ENCODE results near the gene VTCN1.

The VTCN1 gene

DNA sequence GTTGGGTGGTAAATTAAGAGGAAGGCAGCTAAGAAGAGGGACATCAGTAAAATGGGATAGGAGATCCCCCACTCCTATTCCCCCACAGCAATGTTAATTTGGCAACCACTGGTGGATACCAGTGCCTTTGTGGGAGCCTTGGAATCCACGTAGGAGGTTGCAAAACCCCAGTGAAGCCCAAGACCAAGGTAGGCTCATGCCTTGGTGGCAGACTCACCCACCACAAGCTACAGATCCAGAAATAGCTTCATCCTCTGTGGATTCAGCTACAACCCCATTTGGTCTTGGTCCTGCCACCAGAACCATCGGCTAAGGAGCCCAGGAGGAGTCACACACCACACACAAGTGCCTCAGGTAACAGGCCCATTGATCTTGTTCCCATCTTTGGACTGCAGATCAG, 21.0 kb downstream of the VTCN1 start:
- TF ChIP-seq, protein P1, sequence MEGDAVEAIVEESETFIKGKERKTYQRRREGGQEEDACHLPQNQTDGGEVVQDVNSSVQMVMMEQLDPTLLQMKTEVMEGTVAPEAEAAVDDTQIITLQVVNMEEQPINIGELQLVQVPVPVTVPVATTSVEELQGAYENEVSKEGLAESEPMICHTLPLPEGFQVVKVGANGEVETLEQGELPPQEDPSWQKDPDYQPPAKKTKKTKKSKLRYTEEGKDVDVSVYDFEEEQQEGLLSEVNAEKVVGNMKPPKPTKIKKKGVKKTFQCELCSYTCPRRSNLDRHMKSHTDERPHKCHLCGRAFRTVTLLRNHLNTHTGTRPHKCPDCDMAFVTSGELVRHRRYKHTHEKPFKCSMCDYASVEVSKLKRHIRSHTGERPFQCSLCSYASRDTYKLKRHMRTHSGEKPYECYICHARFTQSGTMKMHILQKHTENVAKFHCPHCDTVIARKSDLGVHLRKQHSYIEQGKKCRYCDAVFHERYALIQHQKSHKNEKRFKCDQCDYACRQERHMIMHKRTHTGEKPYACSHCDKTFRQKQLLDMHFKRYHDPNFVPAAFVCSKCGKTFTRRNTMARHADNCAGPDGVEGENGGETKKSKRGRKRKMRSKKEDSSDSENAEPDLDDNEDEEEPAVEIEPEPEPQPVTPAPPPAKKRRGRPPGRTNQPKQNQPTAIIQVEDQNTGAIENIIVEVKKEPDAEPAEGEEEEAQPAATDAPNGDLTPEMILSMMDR (IDR thresholded peaks at IDR 0.05; ENCODE audit: low read depth, low read length, missing control alignments): no peak
- DNase-seq (ENCODE audit: low read depth): no peak
- H3K4me3 ChIP-seq (ENCODE audit: low read depth, low read length): no peak overlapping the region

DNA sequence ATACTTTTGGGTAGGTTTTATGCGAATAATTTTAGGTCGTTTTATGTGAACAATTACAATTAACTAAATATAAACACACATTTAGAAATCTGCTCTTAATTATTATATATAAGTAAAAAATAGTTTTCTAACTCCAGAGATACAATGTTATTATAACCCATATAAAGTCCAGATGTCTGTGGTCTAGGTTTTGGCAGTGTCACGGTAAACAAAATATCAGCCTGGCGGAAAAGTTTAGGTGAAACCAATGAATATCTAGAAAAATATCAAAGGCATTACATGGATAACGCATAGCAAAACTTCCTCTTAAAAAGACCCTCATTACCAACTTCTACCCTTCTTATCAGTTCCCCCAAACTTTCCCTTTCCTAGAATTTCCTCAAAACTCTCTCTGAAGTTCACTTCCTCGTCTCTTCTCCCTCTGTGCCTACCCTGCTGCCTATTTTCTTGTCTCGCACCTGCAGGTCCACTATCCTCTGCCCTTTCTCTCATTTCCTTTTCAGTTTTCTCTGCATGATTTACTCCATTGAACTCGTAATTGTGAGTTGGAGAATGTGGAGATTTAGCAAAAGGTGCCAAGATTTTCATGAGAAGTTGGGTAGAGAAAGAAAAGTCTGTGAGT, 21.8 kb downstream of the VTCN1 start:
- no peak for DNase-seq (ENCODE audit: low read depth)
- no peak overlapping the region for H3K4me3 ChIP-seq (ENCODE audit: low read depth, low read length)
- TF ChIP-seq, protein P1 (IDR thresholded peaks at IDR 0.05; ENCODE audit: low read depth, low read length, missing control alignments): no peak

DNA sequence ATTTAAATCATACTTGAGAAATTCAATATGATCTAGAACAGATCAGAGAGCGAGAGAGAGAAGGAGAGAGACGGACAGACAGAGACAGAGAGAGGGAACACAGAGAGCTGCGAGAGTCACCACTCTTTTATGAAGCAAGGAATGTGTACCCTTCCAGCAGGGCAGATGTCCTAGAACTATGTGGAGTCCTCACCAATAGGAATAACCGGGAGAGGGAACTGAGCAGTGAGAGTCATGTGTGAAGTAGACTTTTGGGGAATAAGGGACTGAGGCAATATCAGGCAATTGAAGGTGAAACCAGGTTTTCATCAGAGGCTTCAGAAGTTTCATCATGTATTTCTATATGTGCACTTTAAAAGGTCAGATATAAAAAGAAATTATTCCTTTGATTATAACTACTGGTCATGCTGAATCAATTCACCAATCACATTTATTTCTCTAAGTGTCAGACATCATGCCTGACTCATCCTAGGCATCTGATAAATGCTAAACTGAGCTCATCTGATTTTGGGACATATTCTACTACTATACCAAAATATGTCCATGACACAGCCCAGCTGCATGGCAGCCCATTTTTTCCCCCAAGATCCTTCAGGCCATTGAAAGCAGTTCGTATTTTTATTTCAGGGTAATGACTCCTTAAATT, 22.4 kb downstream of the VTCN1 start:
- no peak for DNase-seq (ENCODE audit: low read depth)
- TF ChIP-seq, protein P1 (IDR thresholded peaks at IDR 0.05; ENCODE audit: low read depth, low read length, missing control alignments): no peak
- H3K4me3 ChIP-seq (ENCODE audit: low read depth, low read length): no peak overlapping the region

DNA sequence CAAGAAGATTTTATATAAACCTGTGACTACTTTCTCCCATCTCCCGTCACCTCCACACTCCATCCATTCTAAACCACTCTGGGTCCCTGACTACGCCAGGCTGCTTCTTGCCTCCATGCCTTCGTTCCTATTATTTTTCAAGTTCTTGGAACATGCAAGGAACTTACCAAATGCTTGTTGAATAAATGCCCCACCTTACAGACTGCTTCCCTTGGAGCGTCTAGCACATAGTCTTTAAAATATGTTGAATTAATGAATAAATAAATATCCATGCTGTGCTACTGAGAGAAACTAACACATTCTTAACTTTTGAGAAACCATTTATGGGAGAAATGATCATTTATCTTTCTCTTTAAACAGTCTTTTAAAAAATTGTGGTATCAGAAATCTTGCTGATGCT, 27.6 kb downstream of the VTCN1 start:
- no peak overlapping the region for H3K4me3 ChIP-seq (ENCODE audit: low read depth, low read length)
- no peak for DNase-seq (ENCODE audit: low read depth)
- TF ChIP-seq, protein P1 (IDR thresholded peaks at IDR 0.05; ENCODE audit: low read depth, low read length, missing control alignments): no peak

DNA sequence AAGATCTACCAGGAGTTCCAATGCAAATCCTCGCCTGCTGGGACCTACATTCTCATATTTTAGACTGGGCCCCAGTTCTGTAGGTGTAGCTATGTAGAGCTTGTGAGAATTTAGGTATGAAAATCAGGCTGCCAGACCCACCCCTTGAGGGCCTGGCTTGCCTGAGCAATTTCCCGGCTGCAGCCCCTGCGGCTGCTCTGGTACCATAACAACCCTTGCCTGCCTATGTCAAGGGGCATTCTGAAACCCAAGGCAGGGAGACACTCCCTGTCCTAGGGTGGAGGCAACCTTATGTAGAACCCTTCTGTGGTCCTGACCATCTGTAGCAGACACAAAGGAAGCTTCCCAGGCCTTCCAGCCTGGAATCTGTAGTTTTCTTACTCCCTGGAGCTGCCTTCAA, 28.4 kb downstream of the VTCN1 start:
- H3K4me3 ChIP-seq (ENCODE audit: low read depth, low read length): no peak overlapping the region
- TF ChIP-seq, protein P1 (IDR thresholded peaks at IDR 0.05; ENCODE audit: low read depth, low read length, missing control alignments): no peak
- DNase-seq (ENCODE audit: low read depth): no peak

DNA sequence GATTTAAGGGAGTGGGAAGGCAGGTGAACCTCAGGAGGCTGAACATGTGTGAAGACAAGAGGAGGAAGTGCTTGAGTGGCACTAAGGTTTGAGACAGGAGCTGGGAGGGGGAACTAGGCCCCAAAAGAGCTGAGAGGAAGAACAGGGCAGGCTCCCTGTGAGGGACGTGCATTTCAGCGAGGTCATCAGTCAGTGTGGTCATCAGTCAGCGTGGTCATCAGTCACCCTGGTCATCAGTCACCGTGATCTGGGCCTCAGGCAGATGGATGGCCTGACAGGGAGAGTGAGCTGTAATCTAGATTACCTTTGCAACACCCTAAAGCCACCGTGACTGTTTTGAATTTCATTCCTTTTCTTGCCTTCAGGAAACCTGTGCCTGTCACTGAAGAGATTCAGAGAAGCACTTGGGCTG, 29.1 kb downstream of the VTCN1 start:
- H3K4me3 ChIP-seq (ENCODE audit: low read depth, low read length): no peak overlapping the region
- DNase-seq (ENCODE audit: low read depth): no peak
- TF ChIP-seq, protein P1 (IDR thresholded peaks at IDR 0.05; ENCODE audit: low read depth, low read length, missing control alignments): no peak

All from GM12864 (cell line).